Neutrophil (primary cell): ENCODE results near the gene SGSM1.

Experiments used
- H3K27ac ChIP-seq: fragments of 200-600 bp; sonication (generic); 2 replicates; pipeline ENCODE4 v1.5.1; 2016; ENCODE audit warnings: mild to moderate bottlenecking, moderate library complexity
- H3K27me3 ChIP-seq: fragments of 200-600 bp; sonication (generic); 2 replicates; pipeline ENCODE4 v1.6.0; 2016; ENCODE audit warnings: mild to moderate bottlenecking
- H3K36me3 ChIP-seq: fragments of 200-600 bp; sonication (generic); 2 replicates; pipeline ENCODE4 v1.5.1; 2017
- H3K4me1 ChIP-seq, 2 experiments: fragments of 200-600 bp in 1 of 2; sonication (generic) in 1 of 2; 1 replicate in 1 of 2; 2 replicates in 1 of 2; pipeline versions ENCODE4 v1.5.1 to v1.6.1; 2013 to 2016; ENCODE audit warnings: low read depth in 1 of 2, low read length in 1 of 2, mild to moderate bottlenecking in 1 of 2, moderate library complexity in 1 of 2; ENCODE audit not compliant: control insufficient read depth in 1 of 2, insufficient read depth in 1 of 2
- H3K4me3 ChIP-seq, 2 experiments: fragments of 200-600 bp in 1 of 2; sonication (generic) in 1 of 2; 1 replicate in 1 of 2; 2 replicates in 1 of 2; pipeline ENCODE4 v1.5.1; 2013 to 2016; ENCODE audit warnings: low read depth in 1 of 2, low read length in 1 of 2, mild to moderate bottlenecking in 1 of 2, moderate library complexity in 1 of 2
- H3K9me3 ChIP-seq: fragments of 200-600 bp; sonication (generic); 2 replicates; pipeline ENCODE4 v1.5.1; 2016
- TF ChIP-seq, protein P1 (sequence below): fragments of 200-600 bp; sonication (generic); IDR thresholded peaks from 2 replicates; pipeline ENCODE4 v1.5.1; 2016; ENCODE audit warnings: antibody characterized with exemption

Gene SGSM1

DNA sequence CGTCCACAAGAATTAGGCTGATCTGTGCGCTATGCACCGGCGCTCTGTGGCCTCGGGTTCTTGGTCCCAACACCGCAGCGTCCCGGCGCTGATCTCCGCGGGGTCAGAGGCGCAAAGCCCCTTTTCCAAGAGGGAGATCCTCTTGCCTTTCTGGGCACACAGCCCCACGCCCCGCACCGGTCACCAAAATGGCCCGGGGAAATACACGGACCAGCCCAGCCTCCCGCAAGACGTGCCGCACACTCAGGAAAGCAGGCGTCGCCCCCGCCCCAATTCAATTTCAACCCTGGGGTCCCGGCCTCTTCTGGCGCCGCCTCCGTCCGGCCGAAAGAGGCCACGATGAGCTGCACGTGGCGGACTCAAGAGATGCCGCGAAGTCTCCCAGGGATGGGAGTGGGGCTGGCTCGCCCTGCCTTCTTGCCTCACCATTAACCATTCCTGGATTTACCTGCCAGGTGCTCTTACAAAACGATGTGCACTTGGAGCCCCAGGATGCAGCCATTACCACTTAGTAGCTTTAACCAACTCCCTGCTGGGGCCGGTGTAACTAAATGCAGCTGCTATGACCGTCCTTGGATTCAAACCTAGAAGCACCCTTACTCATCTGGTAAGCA lies 42.0 kb upstream of the SGSM1 start:
- H3K27ac ChIP-seq, result no peak overlapping the region
- H3K27me3 ChIP-seq, result peaks cover 26% of the 10 kb centered on the region
- TF ChIP-seq, protein P1, sequence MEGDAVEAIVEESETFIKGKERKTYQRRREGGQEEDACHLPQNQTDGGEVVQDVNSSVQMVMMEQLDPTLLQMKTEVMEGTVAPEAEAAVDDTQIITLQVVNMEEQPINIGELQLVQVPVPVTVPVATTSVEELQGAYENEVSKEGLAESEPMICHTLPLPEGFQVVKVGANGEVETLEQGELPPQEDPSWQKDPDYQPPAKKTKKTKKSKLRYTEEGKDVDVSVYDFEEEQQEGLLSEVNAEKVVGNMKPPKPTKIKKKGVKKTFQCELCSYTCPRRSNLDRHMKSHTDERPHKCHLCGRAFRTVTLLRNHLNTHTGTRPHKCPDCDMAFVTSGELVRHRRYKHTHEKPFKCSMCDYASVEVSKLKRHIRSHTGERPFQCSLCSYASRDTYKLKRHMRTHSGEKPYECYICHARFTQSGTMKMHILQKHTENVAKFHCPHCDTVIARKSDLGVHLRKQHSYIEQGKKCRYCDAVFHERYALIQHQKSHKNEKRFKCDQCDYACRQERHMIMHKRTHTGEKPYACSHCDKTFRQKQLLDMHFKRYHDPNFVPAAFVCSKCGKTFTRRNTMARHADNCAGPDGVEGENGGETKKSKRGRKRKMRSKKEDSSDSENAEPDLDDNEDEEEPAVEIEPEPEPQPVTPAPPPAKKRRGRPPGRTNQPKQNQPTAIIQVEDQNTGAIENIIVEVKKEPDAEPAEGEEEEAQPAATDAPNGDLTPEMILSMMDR, result no peak
- H3K4me3 ChIP-seq, result no peak overlapping the region
- no peaks in the 10 kb centered on the region for H3K9me3 ChIP-seq
- no peaks in the 10 kb centered on the region for H3K4me1 ChIP-seq
- H3K36me3 ChIP-seq, result no peaks in the 10 kb centered on the region

- Histone ChIP-seq H3K27ac (no peak overlapping the region), H3K27me3 (peaks cover 19% of the 10 kb centered on the region), H3K9me3 (no peaks in the 10 kb centered on the region), H3K36me3 (no peaks in the 10 kb centered on the region), H3K4me3 (no peak overlapping the region), H3K4me1 (no peaks in the 10 kb centered on the region)
- TF ChIP-seq, protein P1, result no peak
Measured at GRCh38 chr22:24765166-24765565, 40.8 kb upstream of the SGSM1 start.

- Histone ChIP-seq H3K4me3 (no peak overlapping the region), H3K4me1 (no peaks in the 10 kb centered on the region), H3K27me3 (peaks cover 31% of the 10 kb centered on the region), H3K9me3 (no peaks in the 10 kb centered on the region), H3K36me3 (no peaks in the 10 kb centered on the region), H3K27ac (no peak overlapping the region)
- TF ChIP-seq, protein P1, result no peak
Measured at GRCh38 chr22:24768537-24769374, 37.3 kb upstream of the SGSM1 start.

- Histone ChIP-seq H3K4me3 (no peak overlapping the region), H3K9me3 (no peaks in the 10 kb centered on the region), H3K27me3 (peaks cover 38% of the 10 kb centered on the region), H3K36me3 (no peaks in the 10 kb centered on the region), H3K4me1 (no peaks in the 10 kb centered on the region), H3K27ac (no peak overlapping the region)
- TF ChIP-seq, protein P1, result no peak
Measured at GRCh38 chr22:24772493-24773220, 33.4 kb upstream of the SGSM1 start.

- no peak overlapping the region for H3K4me3 ChIP-seq
- H3K36me3 ChIP-seq, result no peaks in the 10 kb centered on the region
- TF ChIP-seq, protein P1, result no peak
- no peaks in the 10 kb centered on the region for H3K4me1 ChIP-seq
- H3K9me3 ChIP-seq, result no peaks in the 10 kb centered on the region
- no peak overlapping the region for H3K27ac ChIP-seq
- H3K27me3 ChIP-seq, result peaks cover 38% of the 10 kb centered on the region
Measured at GRCh38 chr22:24775769-24776492, 30.1 kb upstream of the SGSM1 start.
